WTC11 (cell line): ENCODE results near the gene CRYZ. TPM values are rescaled to one million over a fixed set of nuclear protein-coding genes. Genes with fewer than 3 reads are reported as not detected.

Experiments
- ATAC-seq: fragments of 200-7000 bp; cut with Tn5 transposase; 2 replicates; pipeline ENCODE4 v1.10.0; 2021; ENCODE audit warnings: mild to moderate bottlenecking, moderate library complexity
- CTCF ChIA-PET: fragments of 300-600 bp; sonication (Branson Sonifier 250); formaldehyde crosslinking; loops from one replicate; lab custom pipeline; 2021; ENCODE audit warnings: antibody characterized with exemption; lab: Charles Lee
- POLR2A ChIA-PET: fragments of 350-600 bp; sonication (Branson Sonifier 250); formaldehyde crosslinking; loops from one replicate; lab custom pipeline; 2021; ENCODE audit warnings: antibody characterized with exemption; lab: Charles Lee
- DNase-seq: peaks from one replicate; pipeline ENCODE4 v3.0.0; 2021; ENCODE audit warnings: low spot score
- H3K27ac Mint-ChIP-seq: 2 replicates; pipeline ENCODE4 v1.8.0; 2021; ENCODE audit warnings: mixed read lengths
- H3K27me3 Mint-ChIP-seq: 2 replicates; pipeline ENCODE4 v1.8.0; 2021; ENCODE audit warnings: low read depth, mild to moderate bottlenecking, moderate library complexity, mixed read lengths
- H3K36me3 Mint-ChIP-seq: 2 replicates; pipeline ENCODE4 v1.8.0; 2021; ENCODE audit warnings: mixed read lengths
- H3K4me1 Mint-ChIP-seq: 2 replicates; pipeline ENCODE4 v1.8.0; 2022; ENCODE audit warnings: mixed read lengths
- H3K4me3 Mint-ChIP-seq: 2 replicates; pipeline ENCODE4 v1.8.0; 2021; ENCODE audit warnings: mild to moderate bottlenecking, moderate library complexity, mixed read lengths
- H3K9me3 Mint-ChIP-seq: 2 replicates; pipeline ENCODE4 v1.8.0; 2021; ENCODE audit warnings: mixed read lengths
- FOXK1 ChIP-seq: sonication (generic); formaldehyde crosslinking; IDR thresholded peaks from 2 replicates; pipeline ENCODE4 v1.8.0; 2022; ENCODE audit warnings: mild to moderate bottlenecking, moderate library complexity, missing genetic modification reagents
- FOXP1 ChIP-seq: sonication (generic); formaldehyde crosslinking; IDR thresholded peaks from 2 replicates; pipeline ENCODE4 v1.8.0; 2022; ENCODE audit warnings: missing genetic modification reagents, mild to moderate bottlenecking, moderate library complexity, borderline replicate concordance
- JAZF1 ChIP-seq: fragments of 250-450 bp; sonication (Bioruptor Pico); IDR thresholded peaks from 2 replicates; pipeline ENCODE4 v1.9.0; 2021; ENCODE audit warnings: moderate library complexity, mild to moderate bottlenecking, inconsistent platforms
- PRRX2 ChIP-seq: fragments of 250-450 bp; sonication (Bioruptor Pico); IDR thresholded peaks from 2 replicates; pipeline ENCODE4 v1.8.0; 2021; ENCODE audit warnings: mild to moderate bottlenecking
- ZNF219 ChIP-seq: sonication (generic); formaldehyde crosslinking; IDR thresholded peaks from 2 replicates; pipeline ENCODE4 v1.8.0; 2023; ENCODE audit warnings: missing genetic modification reagents, mild to moderate bottlenecking, borderline replicate concordance
- ZNF423 ChIP-seq: fragments of 250-450 bp; sonication (Bioruptor Pico); IDR thresholded peaks from 2 replicates; pipeline ENCODE4 v2.1.2; 2022; ENCODE audit warnings: mild to moderate bottlenecking, moderate library complexity
- total RNA-seq: library from RNA; stranded (reverse); gene quantifications from 3 replicates; pipeline ENCODE4 v1.2.3, GENCODE V29; 2021
- TF ChIP-seq, protein P1 (sequence below): sonication (generic); formaldehyde crosslinking; IDR thresholded peaks from 2 replicates; pipeline ENCODE4 v1.8.0; 2022; ENCODE audit warnings: missing genetic modification reagents
- TF ChIP-seq, protein P2 (sequence below): sonication (generic); formaldehyde crosslinking; IDR thresholded peaks from 2 replicates; pipeline ENCODE4 v1.8.0; 2022; ENCODE audit warnings: mild to moderate bottlenecking, missing genetic modification reagents
- TF ChIP-seq, protein P3 (sequence below): sonication (generic); formaldehyde crosslinking; IDR thresholded peaks from 2 replicates; pipeline ENCODE4 v1.8.1; 2023; ENCODE audit warnings: mild to moderate bottlenecking, missing genetic modification reagents
- TF ChIP-seq, protein P4 (sequence below): sonication (generic); formaldehyde crosslinking; IDR thresholded peaks from 2 replicates; pipeline ENCODE4 v1.8.1; 2023; ENCODE audit warnings: mild to moderate bottlenecking, missing genetic modification reagents, borderline replicate concordance
- TF ChIP-seq, protein P5 (sequence below): fragments of 250-450 bp; sonication (Bioruptor Pico); IDR thresholded peaks from 2 replicates; pipeline ENCODE4 v1.9.0; 2021; ENCODE audit warnings: moderate library complexity, mild to moderate bottlenecking, inconsistent platforms, borderline replicate concordance
- TF ChIP-seq, protein P6 (sequence below): sonication (generic); formaldehyde crosslinking; IDR thresholded peaks from 2 replicates; pipeline ENCODE4 v1.8.1; 2022; ENCODE audit warnings: missing genetic modification reagents, borderline replicate concordance

Gene CRYZ
- total RNA-seq, 1 experiment from 2014 or later: 42.2 TPM

DNA sequence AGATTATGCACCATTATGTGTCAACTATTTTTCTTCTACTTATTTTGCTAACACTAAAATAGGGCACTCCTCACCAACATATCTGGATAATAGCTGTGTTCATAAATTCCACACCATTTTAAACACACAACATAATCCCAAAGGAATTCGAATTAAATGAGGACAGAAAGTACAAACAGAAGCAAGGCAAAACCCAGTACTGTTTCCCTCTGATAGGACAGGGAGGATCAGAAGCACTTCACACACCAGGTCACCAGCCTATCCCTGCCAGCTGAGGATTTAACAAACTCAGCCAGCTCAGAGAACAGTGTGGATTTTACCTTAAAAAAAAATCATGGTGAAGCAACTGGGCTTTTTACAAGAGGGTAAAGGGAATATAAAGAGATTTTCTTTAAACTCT, 20.0 kb downstream of the CRYZ start:
- no peak for DNase-seq
- CTCF ChIA-PET: no interaction called here
- ATAC-seq: no peak

DNA sequence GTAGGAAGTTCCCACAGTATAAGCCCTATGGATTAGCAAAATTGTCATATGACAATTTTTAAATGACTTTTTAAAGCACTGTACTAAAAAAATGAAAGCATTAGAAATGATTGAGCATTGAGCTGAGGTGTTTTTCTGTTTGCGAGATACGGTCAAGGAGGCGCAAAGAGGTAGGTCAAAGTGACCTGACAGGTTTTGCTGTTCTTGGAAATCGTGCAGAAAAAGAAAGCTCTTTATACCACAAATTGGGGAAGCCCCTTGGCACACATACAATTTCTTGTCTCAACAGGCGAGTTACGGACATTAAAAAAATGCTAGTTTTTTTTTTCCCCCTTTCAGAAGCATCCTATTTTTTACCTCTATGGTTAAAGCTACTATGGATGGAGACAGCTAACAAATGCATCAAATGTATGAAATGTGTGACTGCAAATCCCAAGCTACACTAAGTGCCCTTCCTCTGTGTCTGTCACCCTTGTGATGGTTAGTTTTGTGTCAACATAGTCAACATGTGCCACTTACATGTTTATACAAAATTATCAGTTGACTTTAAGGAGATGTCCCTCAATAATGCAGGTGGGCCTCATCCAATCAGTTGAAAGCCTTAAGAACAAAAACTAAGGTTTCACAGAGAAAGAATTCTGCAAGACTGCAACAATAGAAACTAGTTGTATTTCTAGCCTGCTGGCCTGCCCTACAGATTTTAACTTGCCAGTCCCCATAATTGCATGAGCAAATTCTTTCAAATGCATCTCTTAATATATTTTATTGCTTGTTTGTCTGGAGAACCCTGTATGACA, 29.3 kb downstream of the CRYZ start:
- DNase-seq (no peak), ATAC-seq (no peak)
- ChIA-PET POLR2A (no interaction called here), CTCF (no interaction called here)
- peaks cover 12% of the 10 kb centered on the region for H3K36me3 Mint-ChIP-seq
- no peak overlapping the region for H3K27ac Mint-ChIP-seq
- H3K4me1 Mint-ChIP-seq: no peaks in the 10 kb centered on the region
- no peak overlapping the region for H3K4me3 Mint-ChIP-seq
- H3K27me3 Mint-ChIP-seq: no peaks in the 10 kb centered on the region
- no peaks in the 10 kb centered on the region for H3K9me3 Mint-ChIP-seq
- TF ChIP-seq PRRX2 (CRISPR knock-in tag) (no peak), FOXP1 (CRISPR knock-in tag) (no peak), ZNF423 (CRISPR knock-in tag) (no peak), ZNF219 (CRISPR knock-in tag) (no peak)
- TF ChIP-seq, protein P1, sequence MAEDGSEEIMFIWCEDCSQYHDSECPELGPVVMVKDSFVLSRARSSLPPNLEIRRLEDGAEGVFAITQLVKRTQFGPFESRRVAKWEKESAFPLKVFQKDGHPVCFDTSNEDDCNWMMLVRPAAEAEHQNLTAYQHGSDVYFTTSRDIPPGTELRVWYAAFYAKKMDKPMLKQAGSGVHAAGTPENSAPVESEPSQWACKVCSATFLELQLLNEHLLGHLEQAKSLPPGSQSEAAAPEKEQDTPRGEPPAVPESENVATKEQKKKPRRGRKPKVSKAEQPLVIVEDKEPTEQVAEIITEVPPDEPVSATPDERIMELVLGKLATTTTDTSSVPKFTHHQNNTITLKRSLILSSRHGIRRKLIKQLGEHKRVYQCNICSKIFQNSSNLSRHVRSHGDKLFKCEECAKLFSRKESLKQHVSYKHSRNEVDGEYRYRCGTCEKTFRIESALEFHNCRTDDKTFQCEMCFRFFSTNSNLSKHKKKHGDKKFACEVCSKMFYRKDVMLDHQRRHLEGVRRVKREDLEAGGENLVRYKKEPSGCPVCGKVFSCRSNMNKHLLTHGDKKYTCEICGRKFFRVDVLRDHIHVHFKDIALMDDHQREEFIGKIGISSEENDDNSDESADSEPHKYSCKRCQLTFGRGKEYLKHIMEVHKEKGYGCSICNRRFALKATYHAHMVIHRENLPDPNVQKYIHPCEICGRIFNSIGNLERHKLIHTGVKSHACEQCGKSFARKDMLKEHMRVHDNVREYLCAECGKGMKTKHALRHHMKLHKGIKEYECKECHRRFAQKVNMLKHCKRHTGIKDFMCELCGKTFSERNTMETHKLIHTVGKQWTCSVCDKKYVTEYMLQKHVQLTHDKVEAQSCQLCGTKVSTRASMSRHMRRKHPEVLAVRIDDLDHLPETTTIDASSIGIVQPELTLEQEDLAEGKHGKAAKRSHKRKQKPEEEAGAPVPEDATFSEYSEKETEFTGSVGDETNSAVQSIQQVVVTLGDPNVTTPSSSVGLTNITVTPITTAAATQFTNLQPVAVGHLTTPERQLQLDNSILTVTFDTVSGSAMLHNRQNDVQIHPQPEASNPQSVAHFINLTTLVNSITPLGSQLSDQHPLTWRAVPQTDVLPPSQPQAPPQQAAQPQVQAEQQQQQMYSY: no peak
- TF ChIP-seq, protein P2, sequence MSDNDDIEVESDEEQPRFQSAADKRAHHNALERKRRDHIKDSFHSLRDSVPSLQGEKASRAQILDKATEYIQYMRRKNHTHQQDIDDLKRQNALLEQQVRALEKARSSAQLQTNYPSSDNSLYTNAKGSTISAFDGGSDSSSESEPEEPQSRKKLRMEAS: no peak
- TF ChIP-seq, protein P3, sequence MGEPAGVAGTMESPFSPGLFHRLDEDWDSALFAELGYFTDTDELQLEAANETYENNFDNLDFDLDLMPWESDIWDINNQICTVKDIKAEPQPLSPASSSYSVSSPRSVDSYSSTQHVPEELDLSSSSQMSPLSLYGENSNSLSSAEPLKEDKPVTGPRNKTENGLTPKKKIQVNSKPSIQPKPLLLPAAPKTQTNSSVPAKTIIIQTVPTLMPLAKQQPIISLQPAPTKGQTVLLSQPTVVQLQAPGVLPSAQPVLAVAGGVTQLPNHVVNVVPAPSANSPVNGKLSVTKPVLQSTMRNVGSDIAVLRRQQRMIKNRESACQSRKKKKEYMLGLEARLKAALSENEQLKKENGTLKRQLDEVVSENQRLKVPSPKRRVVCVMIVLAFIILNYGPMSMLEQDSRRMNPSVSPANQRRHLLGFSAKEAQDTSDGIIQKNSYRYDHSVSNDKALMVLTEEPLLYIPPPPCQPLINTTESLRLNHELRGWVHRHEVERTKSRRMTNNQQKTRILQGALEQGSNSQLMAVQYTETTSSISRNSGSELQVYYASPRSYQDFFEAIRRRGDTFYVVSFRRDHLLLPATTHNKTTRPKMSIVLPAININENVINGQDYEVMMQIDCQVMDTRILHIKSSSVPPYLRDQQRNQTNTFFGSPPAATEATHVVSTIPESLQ (CRISPR knock-in tag): no peak
- TF ChIP-seq, protein P4, sequence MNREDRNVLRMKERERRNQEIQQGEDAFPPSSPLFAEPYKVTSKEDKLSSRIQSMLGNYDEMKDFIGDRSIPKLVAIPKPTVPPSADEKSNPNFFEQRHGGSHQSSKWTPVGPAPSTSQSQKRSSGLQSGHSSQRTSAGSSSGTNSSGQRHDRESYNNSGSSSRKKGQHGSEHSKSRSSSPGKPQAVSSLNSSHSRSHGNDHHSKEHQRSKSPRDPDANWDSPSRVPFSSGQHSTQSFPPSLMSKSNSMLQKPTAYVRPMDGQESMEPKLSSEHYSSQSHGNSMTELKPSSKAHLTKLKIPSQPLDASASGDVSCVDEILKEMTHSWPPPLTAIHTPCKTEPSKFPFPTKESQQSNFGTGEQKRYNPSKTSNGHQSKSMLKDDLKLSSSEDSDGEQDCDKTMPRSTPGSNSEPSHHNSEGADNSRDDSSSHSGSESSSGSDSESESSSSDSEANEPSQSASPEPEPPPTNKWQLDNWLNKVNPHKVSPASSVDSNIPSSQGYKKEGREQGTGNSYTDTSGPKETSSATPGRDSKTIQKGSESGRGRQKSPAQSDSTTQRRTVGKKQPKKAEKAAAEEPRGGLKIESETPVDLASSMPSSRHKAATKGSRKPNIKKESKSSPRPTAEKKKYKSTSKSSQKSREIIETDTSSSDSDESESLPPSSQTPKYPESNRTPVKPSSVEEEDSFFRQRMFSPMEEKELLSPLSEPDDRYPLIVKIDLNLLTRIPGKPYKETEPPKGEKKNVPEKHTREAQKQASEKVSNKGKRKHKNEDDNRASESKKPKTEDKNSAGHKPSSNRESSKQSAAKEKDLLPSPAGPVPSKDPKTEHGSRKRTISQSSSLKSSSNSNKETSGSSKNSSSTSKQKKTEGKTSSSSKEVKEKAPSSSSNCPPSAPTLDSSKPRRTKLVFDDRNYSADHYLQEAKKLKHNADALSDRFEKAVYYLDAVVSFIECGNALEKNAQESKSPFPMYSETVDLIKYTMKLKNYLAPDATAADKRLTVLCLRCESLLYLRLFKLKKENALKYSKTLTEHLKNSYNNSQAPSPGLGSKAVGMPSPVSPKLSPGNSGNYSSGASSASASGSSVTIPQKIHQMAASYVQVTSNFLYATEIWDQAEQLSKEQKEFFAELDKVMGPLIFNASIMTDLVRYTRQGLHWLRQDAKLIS (CRISPR knock-in tag): no peak

More for the DNA sequence above, 20.0 kb downstream of the CRYZ start:
- Mint-ChIP-seq H3K27ac (no peak overlapping the region), H3K36me3 (peaks cover 8% of the 10 kb centered on the region), H3K4me1 (0 out of 2 replicates have a peak, but pooled peaks cover 6% of the 10 kb centered on the region), H3K4me3 (no peak overlapping the region), H3K27me3 (no peaks in the 10 kb centered on the region), H3K9me3 (no peaks in the 10 kb centered on the region)
- POLR2A ChIA-PET: no interaction called here
- TF ChIP-seq, protein P5, sequence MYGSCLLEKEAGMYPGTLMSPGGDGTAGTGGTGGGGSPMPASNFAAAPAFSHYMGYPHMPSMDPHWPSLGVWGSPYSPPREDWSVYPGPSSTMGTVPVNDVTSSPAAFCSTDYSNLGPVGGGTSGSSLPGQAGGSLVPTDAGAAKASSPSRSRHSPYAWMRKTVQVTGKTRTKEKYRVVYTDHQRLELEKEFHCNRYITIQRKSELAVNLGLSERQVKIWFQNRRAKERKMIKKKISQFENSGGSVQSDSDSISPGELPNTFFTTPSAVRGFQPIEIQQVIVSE (CRISPR knock-in tag): no peak
- no peak for TF ChIP-seq JAZF1 (CRISPR knock-in tag)
- TF ChIP-seq FOXK1 (CRISPR knock-in tag): no peak
- TF ChIP-seq, protein P6, sequence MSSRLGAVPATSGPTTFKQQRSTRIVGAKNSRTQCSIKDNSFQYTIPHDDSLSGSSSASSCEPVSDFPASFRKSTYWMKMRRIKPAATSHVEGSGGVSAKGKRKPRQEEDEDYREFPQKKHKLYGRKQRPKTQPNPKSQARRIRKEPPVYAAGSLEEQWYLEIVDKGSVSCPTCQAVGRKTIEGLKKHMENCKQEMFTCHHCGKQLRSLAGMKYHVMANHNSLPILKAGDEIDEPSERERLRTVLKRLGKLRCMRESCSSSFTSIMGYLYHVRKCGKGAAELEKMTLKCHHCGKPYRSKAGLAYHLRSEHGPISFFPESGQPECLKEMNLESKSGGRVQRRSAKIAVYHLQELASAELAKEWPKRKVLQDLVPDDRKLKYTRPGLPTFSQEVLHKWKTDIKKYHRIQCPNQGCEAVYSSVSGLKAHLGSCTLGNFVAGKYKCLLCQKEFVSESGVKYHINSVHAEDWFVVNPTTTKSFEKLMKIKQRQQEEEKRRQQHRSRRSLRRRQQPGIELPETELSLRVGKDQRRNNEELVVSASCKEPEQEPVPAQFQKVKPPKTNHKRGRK: no peak
